HS-27A (cell line): ENCODE measurements around the gene SNRPD2.
A peak's percentile ranks its signal among the peaks of the same experiment; 100 is the strongest.
"Not testable (repeated sequence)": the region's sequence is repeated elsewhere in the genome, so short reads cannot be mapped to it uniquely, and the experiment has no call there.

Experiments used
- DNase-seq: peaks from one replicate; pipeline ENCODE4 v3.0.0-alpha.2; 2012; ENCODE audit warnings: low read depth, missing footprints

Gene SNRPD2

GRCh38 chr19:45705115-45705514 lies 13.4 kb upstream of the SNRPD2 start:
- DNase-seq = no peak

- no peak for DNase-seq
These were observed 9.9 kb upstream of the SNRPD2 start for GRCh38 chr19:45701676-45702075.

GRCh38 chr19:45693106-45693788 lies 1.5 kb upstream of the SNRPD2 start:
- DNase-seq = peak; percentile 53

- DNase-seq = peak; percentile 100
These were observed 693 bp upstream of the SNRPD2 start, which contains the start of gene QPCTL for GRCh38 chr19:45692187-45693105. Gene QPCTL (plus strand): TSS chr19:45692666. CDS start chr19:45692704, 38 bp downstream.

GRCh38 chr19:45687599-45687998 lies 4.2 kb downstream of the SNRPD2 start:
- DNase-seq = no peak

GRCh38 chr19:45685045-45685444 lies 6.7 kb downstream of the SNRPD2 start:
- not testable (repeated sequence) for DNase-seq

- DNase-seq = no peak
These were observed 8.8 kb downstream of the SNRPD2 start for GRCh38 chr19:45682908-45683307.

- DNase-seq = no peak
These were observed 9.6 kb downstream of the SNRPD2 start for GRCh38 chr19:45682117-45682516.

GRCh38 chr19:45681391-45682015 lies 10.2 kb downstream of the SNRPD2 start:
- peak; percentile 34 for DNase-seq

- no peak for DNase-seq
These were observed 14.2 kb downstream of the SNRPD2 start for GRCh38 chr19:45677351-45678230.

- no peak for DNase-seq
These were observed 14.9 kb downstream of the SNRPD2 start for GRCh38 chr19:45676851-45677263.

GRCh38 chr19:45674946-45675345 lies 16.8 kb downstream of the SNRPD2 start:
- no peak for DNase-seq

- no peak for DNase-seq
These were observed 20.9 kb downstream of the SNRPD2 start for GRCh38 chr19:45670670-45671453.

- no peak for DNase-seq
These were observed 23.3 kb downstream of the SNRPD2 start for GRCh38 chr19:45668342-45668871.

- no peak for DNase-seq
These were observed 24.0 kb downstream of the SNRPD2 start, which contains the start of gene GIPR for GRCh38 chr19:45667620-45668341. Gene GIPR (plus strand): TSS chr19:45668221. CDS start chr19:45669521, 1,300 bp downstream.

GRCh38 chr19:45664575-45664974 lies 27.2 kb downstream of the SNRPD2 start:
- no peak for DNase-seq

- DNase-seq = no peak
These were observed 28.0 kb downstream of the SNRPD2 start for GRCh38 chr19:45663800-45664199.

- DNase-seq = no peak
These were observed 31.1 kb downstream of the SNRPD2 start for GRCh38 chr19:45660636-45661035.

- DNase-seq = no peak
These were observed 32.5 kb downstream of the SNRPD2 start for GRCh38 chr19:45659096-45659729.
